ENCODE measurements around the gene GABRA6. TPM values are rescaled to one million over a fixed set of nuclear protein-coding genes. Genes with fewer than 3 reads are reported as not detected.

The GABRA6 gene
- total RNA-seq, 1 experiment from 2014 or later = not detected

- no peak for DNase-seq (ENCODE audit: low spot score)
- Mint-ChIP-seq H3K9me3 (peaks cover 13% of the 10 kb centered on the region), H3K4me3 (no peak overlapping the region), H3K4me1 (no peaks in the 10 kb centered on the region), H3K27me3 (ENCODE audit: low read depth) (no peaks in the 10 kb centered on the region), H3K36me3 (peaks cover 3% of the 10 kb centered on the region; the same call in 1 of the 2 replicates), H3K27ac (no peak overlapping the region)
- ATAC-seq = no peak
- TF ChIP-seq ZNF671 (CRISPR knock-in tag; IDR thresholded peaks at IDR 0.05) = no peak
- peak; percentile 94 for TF ChIP-seq HMGA2 (CRISPR knock-in tag; IDR thresholded peaks at IDR 0.05)
- POLR2A ChIA-PET = no interaction called here
- CTCF ChIA-PET = no interaction called here
Observed at GRCh38 chr5:161663431-161663830, 22.1 kb upstream of the GABRA6 start.

GRCh38 chr5:161676103-161676502, 9.4 kb upstream of the GABRA6 start:
- DNase-seq (ENCODE audit: low spot score) (no peak), ATAC-seq (peak; percentile 98)
- Mint-ChIP-seq H3K4me1 (no peaks in the 10 kb centered on the region), H3K27me3 (ENCODE audit: low read depth) (no peaks in the 10 kb centered on the region), H3K9me3 (peaks cover 2% of the 10 kb centered on the region), H3K27ac (no peak overlapping the region), H3K4me3 (no peak overlapping the region), H3K36me3 (no peaks in the 10 kb centered on the region)
- TF ChIP-seq, protein P1, sequence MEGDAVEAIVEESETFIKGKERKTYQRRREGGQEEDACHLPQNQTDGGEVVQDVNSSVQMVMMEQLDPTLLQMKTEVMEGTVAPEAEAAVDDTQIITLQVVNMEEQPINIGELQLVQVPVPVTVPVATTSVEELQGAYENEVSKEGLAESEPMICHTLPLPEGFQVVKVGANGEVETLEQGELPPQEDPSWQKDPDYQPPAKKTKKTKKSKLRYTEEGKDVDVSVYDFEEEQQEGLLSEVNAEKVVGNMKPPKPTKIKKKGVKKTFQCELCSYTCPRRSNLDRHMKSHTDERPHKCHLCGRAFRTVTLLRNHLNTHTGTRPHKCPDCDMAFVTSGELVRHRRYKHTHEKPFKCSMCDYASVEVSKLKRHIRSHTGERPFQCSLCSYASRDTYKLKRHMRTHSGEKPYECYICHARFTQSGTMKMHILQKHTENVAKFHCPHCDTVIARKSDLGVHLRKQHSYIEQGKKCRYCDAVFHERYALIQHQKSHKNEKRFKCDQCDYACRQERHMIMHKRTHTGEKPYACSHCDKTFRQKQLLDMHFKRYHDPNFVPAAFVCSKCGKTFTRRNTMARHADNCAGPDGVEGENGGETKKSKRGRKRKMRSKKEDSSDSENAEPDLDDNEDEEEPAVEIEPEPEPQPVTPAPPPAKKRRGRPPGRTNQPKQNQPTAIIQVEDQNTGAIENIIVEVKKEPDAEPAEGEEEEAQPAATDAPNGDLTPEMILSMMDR (IDR thresholded peaks at IDR 0.05) = peak; percentile 45
- no peak for TF ChIP-seq SP1 (CRISPR knock-in tag; conservative IDR thresholded peaks at IDR 0.05)
- CTCF ChIA-PET = interaction anchor here (0.6 to 1.1 kb wide), 5 partner anchors 22 to 133 kb away, joined by 3 read pairs; no protein-coding TSS in a partner anchor
- POLR2A ChIA-PET = no interaction called here

DNA sequence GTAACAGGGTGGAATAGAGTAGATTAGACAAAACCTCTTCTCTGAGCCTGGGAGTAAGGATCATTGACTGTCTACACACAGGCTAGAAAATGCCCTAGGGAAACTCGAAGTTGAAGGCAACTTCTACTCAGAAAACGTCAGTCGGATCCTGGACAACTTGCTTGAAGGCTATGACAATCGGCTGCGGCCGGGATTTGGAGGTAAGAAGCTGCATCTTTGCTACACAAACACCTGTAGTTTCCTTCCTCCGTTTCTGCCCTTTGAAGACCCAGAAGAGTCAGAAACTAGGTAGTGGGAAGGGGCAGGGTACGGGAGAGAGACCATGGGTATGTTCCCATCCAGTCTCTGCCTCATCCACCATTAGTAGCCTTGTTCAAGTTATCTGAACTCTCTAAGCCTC, 628 bp downstream of the GABRA6 start:
- CTCF ChIA-PET = no interaction called here
- TF ChIP-seq IRF2 (CRISPR knock-in tag; IDR thresholded peaks at IDR 0.05; ENCODE audit: borderline replicate concordance, low read depth) (no peak), ZBTB43 (CRISPR knock-in tag; IDR thresholded peaks at IDR 0.05) (no peak), ZNF281 (CRISPR knock-in tag; IDR thresholded peaks at IDR 0.05) (no peak), JAZF1 (CRISPR knock-in tag; IDR thresholded peaks at IDR 0.05) (no peak), TP53 (CRISPR knock-in tag; IDR thresholded peaks at IDR 0.05) (no peak), ETV6 (CRISPR knock-in tag; IDR thresholded peaks at IDR 0.05) (no peak)
- TF ChIP-seq, protein P2, sequence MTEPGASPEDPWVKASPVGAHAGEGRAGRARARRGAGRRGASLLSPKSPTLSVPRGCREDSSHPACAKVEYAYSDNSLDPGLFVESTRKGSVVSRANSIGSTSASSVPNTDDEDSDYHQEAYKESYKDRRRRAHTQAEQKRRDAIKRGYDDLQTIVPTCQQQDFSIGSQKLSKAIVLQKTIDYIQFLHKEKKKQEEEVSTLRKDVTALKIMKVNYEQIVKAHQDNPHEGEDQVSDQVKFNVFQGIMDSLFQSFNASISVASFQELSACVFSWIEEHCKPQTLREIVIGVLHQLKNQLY (CRISPR knock-in tag; IDR thresholded peaks at IDR 0.05) = no peak
- TF ChIP-seq, protein P3, sequence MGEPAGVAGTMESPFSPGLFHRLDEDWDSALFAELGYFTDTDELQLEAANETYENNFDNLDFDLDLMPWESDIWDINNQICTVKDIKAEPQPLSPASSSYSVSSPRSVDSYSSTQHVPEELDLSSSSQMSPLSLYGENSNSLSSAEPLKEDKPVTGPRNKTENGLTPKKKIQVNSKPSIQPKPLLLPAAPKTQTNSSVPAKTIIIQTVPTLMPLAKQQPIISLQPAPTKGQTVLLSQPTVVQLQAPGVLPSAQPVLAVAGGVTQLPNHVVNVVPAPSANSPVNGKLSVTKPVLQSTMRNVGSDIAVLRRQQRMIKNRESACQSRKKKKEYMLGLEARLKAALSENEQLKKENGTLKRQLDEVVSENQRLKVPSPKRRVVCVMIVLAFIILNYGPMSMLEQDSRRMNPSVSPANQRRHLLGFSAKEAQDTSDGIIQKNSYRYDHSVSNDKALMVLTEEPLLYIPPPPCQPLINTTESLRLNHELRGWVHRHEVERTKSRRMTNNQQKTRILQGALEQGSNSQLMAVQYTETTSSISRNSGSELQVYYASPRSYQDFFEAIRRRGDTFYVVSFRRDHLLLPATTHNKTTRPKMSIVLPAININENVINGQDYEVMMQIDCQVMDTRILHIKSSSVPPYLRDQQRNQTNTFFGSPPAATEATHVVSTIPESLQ (CRISPR knock-in tag; IDR thresholded peaks at IDR 0.05) = no peak
- TF ChIP-seq, protein P4, sequence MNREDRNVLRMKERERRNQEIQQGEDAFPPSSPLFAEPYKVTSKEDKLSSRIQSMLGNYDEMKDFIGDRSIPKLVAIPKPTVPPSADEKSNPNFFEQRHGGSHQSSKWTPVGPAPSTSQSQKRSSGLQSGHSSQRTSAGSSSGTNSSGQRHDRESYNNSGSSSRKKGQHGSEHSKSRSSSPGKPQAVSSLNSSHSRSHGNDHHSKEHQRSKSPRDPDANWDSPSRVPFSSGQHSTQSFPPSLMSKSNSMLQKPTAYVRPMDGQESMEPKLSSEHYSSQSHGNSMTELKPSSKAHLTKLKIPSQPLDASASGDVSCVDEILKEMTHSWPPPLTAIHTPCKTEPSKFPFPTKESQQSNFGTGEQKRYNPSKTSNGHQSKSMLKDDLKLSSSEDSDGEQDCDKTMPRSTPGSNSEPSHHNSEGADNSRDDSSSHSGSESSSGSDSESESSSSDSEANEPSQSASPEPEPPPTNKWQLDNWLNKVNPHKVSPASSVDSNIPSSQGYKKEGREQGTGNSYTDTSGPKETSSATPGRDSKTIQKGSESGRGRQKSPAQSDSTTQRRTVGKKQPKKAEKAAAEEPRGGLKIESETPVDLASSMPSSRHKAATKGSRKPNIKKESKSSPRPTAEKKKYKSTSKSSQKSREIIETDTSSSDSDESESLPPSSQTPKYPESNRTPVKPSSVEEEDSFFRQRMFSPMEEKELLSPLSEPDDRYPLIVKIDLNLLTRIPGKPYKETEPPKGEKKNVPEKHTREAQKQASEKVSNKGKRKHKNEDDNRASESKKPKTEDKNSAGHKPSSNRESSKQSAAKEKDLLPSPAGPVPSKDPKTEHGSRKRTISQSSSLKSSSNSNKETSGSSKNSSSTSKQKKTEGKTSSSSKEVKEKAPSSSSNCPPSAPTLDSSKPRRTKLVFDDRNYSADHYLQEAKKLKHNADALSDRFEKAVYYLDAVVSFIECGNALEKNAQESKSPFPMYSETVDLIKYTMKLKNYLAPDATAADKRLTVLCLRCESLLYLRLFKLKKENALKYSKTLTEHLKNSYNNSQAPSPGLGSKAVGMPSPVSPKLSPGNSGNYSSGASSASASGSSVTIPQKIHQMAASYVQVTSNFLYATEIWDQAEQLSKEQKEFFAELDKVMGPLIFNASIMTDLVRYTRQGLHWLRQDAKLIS (CRISPR knock-in tag; IDR thresholded peaks at IDR 0.05; ENCODE audit: borderline replicate concordance) = no peak
- TF ChIP-seq, protein P5, sequence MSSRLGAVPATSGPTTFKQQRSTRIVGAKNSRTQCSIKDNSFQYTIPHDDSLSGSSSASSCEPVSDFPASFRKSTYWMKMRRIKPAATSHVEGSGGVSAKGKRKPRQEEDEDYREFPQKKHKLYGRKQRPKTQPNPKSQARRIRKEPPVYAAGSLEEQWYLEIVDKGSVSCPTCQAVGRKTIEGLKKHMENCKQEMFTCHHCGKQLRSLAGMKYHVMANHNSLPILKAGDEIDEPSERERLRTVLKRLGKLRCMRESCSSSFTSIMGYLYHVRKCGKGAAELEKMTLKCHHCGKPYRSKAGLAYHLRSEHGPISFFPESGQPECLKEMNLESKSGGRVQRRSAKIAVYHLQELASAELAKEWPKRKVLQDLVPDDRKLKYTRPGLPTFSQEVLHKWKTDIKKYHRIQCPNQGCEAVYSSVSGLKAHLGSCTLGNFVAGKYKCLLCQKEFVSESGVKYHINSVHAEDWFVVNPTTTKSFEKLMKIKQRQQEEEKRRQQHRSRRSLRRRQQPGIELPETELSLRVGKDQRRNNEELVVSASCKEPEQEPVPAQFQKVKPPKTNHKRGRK (CRISPR knock-in tag; IDR thresholded peaks at IDR 0.05; ENCODE audit: borderline replicate concordance) = no peak
- Mint-ChIP-seq H3K27ac (no peak overlapping the region), H3K4me3 (no peak overlapping the region), H3K36me3 (no peaks in the 10 kb centered on the region), H3K9me3 (no peaks in the 10 kb centered on the region), H3K27me3 (ENCODE audit: low read depth) (no peaks in the 10 kb centered on the region), H3K4me1 (no peaks in the 10 kb centered on the region)
- ATAC-seq (no peak), DNase-seq (ENCODE audit: low spot score) (no peak)
- POLR2A ChIA-PET = no interaction called here
